Adrenal gland (tissue), 5 donors: ENCODE results near the gene METTL27.

Source experiments
- POLR2A ChIP-seq, 2 donors: fragments of 450-650 bp; IDR thresholded peaks; one replicate each; pipeline ENCODE4 v1.6.1; 2017; ENCODE audit warnings: antibody characterized with exemption in 2 of 2, mild to moderate bottlenecking in 2 of 2, moderate library complexity in 1 of 2
- TF ChIP-seq, protein P1 (sequence below), 6 experiments: fragments of 450-650 bp in 4 of 6; fragments of 200-600 bp in 2 of 6; sonication (generic) in 1 of 6; IDR thresholded peaks; 1 replicate in 5 of 6; 2 replicates in 1 of 6; pipeline versions ENCODE4 v1.5.1 to v1.8.0; 2016 to 2021; ENCODE audit warnings: antibody characterized with exemption in 6 of 6, mild to moderate bottlenecking in 2 of 6, moderate library complexity in 1 of 6
- donor health status: DM: no; HTN: no; CAD: no.

- TF ChIP-seq, protein P1, sequence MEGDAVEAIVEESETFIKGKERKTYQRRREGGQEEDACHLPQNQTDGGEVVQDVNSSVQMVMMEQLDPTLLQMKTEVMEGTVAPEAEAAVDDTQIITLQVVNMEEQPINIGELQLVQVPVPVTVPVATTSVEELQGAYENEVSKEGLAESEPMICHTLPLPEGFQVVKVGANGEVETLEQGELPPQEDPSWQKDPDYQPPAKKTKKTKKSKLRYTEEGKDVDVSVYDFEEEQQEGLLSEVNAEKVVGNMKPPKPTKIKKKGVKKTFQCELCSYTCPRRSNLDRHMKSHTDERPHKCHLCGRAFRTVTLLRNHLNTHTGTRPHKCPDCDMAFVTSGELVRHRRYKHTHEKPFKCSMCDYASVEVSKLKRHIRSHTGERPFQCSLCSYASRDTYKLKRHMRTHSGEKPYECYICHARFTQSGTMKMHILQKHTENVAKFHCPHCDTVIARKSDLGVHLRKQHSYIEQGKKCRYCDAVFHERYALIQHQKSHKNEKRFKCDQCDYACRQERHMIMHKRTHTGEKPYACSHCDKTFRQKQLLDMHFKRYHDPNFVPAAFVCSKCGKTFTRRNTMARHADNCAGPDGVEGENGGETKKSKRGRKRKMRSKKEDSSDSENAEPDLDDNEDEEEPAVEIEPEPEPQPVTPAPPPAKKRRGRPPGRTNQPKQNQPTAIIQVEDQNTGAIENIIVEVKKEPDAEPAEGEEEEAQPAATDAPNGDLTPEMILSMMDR (IDR thresholded peaks at IDR 0.05): no peak
- TF ChIP-seq POLR2A (IDR thresholded peaks at IDR 0.05): no peak
Observed at GRCh38 chr7:73841689-73842066, 638 bp downstream of the METTL27 start.
